ENCODE data around the gene PROX1.

The PROX1 gene

DNA sequence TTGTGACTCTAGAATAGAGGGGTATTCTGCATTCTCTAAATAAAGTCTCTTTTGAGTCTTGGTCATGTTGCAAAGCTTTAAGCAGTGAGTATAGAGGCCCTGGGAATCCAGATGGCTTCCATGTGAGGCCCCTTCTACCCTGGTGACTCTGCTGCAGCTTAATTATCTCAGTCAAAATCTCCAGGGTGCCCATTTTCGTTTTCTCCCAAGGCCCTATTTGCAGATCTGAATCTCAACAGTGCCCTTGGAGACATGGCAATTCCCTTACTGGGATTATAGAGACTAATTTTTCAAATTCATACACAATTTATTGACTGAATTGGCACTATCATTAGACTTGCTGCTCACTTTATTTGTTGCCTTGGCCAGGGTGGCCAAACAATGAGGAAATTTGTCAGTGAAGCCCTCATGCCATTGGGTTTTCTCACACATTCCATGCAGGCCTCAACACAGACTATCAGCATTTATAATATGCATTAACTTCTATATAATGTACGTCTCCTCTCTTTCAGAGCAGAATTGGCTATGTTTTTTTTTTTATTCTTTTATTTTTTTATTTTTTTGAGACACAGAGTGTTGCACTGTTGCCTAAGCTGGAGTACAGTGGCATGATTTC lies 35.1 kb downstream of the PROX1 start:
- DNase-seq (ENCODE audit: low read depth) = no peak

DNA sequence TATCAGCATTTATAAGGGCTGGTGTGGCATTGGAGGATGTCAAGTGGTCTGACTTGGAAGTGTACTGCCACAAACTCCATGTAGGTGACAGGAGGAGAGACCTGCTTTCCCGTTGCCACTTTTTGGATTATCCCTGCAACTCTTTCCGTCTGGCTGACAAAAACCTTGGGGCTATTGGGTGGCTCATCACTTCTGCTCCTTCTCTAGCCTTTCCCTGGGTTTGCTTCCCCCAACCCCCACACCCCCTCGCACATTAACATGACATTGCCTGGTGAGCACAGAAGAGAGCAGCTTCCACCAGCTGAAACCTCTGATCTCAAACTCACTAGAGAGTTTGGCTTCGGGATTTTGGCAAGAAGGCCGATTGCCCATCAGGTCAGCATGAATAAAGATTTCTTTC lies 39.2 kb downstream of the PROX1 start:
- no peak for DNase-seq (ENCODE audit: low read depth)

DNA sequence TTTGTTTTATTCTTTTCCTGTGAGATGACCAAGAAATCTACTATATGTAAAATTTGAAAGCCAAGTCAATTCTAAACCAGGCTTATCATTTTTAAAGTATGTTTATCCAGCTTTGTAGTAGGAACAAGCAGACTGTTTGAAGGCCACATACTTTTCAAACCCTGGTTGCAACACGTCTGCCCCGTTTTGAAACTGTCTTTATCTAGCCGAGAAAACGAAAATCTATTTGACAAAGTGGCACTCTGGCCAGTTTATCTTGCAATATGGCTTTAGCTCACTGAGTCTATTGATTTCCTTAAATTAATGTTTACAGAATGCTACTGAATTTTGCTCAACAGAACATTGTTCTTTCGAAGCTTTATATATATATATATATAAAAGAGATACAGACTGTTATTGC lies 39.7 kb downstream of the PROX1 start:
- no peak for DNase-seq (ENCODE audit: low read depth)

DNA sequence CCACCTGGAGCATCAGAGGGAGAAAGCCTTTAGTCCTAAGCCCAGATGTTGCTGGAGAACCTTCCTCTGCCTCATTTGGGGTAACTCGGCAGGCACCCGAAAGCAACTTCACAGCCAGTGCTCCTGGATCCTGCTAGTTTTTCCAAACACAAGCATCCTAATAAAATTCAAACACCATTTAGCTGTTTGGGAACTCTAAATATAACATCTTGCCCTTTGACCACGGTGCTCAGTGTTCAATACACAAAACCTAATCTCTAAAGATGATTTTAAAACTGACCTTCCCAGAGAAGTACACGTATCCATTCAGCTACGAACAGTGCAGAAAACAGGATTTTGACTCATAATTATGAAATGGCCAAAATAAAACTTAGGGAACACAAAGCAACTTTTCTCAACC lies 40.3 kb downstream of the PROX1 start:
- no peak for DNase-seq (ENCODE audit: low read depth)

DNA sequence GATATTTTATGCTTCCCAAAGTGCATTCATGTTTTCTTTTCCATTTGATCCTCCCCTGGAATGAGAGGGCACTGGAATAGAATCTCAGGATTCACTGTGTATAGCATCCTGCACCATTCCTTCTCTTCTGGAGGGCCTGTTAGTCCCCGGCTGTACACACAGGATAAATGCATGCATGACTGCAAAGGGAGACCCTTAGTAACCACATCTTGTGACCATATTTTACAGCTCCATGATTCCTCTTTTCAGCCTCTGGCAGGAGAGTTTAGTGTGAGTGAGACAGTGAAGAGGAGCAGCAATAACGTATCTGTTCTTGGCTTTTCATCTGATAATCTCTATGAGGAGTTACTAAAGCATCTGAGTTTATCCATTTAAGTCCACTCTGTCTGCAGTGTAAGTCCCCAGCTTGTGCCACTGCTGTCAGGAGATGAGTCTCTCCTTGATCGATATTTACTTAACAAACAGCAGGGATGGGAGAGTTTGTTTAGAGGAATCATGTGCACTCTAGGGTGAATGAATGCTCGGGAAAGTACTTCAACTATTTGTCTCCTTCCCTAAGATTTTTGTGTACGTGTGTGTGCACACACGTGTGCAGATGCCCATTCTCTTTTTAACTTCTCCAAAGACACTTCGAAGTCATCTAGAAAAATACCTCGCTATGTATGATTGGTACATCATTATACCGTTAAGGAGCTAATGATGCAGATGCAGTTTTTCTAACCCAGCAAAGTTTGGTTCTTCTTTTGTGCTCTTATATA lies 41.1 kb downstream of the PROX1 start:
- no peak for DNase-seq (ENCODE audit: low read depth)

DNA sequence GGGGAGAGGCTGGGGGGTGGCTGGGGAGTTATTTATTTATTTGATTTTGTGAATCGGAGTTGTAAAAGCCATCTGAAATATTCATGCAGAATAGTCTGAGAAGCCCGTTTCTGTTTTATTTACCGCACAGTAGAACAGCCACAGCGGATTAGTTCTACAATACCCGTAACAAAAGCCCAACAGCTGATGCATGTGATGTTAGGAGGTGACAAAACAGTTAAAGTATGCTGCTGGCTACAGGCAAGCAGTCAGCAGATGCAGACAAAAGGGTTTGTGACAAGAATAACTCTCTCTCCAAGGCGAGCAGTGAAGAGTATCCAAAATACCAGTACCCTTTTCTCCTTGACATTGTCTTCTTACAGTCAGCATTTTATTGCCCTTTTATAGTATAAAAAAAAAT lies 42.0 kb downstream of the PROX1 start:
- no peak for DNase-seq (ENCODE audit: low read depth)

DNA sequence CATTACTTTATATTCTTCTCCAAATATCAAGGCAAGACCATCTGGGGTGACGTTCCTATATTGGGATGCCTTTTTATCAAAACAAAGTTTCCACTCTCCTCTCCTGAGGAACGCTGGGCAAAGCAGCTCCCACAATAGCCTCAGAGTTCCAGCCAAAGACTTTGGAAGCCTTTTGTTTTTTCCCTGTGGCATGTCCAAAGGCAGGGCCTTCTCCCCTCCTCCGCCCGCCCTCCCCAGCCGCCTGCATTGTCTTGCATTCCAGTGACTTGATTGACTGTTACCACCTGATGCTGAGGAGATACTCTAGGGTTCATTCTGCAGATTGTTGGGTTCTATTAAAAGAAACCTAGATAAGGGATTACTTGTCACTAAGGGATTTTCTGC lies 43.5 kb downstream of the PROX1 start:
- no peak for DNase-seq (ENCODE audit: low read depth)

DNA sequence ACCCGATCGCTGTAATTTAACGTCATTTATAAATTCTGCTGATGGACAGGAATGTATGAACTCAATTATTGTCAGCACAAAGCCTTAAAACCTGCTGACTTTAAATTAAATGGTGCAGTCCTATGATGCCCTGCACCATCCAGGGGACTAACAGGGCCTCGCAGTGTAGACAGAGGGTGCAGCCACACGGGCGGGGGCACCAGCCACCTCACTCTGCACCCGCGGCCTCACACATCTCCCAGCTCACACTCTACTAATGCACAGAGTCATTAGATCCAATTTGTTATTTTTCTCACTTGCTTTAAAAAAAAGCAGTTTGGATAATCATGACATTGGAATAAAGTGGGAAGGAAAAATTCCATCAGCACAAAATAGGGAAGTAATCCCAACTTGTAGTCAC lies 49.7 kb downstream of the PROX1 start:
- DNase-seq (ENCODE audit: low read depth) = no peak

DNA sequence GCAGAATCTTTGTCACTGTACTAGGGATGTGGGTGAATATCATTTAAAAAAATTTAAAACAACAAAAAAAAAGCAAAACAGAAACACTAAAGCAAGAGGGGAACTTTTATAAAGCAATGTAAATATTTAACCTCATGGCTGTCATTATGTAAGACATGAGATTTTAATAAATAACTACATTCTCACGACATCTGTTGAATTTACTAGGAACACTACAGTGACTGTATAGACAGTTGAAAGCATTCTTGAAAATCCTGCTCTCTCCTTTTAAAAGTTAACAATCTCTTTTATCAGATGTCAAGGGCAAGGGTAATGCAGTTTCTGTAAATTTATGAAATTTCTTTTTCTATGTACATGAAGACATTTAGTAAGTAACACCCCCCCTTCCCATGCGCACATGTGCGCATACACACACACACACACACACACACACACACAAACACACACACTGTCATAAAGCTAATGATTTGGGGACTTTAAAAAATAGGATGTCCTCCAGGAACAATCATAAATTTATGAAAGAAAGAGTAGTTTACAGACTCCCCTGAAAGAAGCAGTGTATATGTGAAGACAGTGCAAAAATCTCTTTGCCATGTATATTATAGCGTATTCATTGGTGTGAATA lies 51.7 kb downstream of the PROX1 start:
- no peak for DNase-seq (ENCODE audit: low read depth)

DNA sequence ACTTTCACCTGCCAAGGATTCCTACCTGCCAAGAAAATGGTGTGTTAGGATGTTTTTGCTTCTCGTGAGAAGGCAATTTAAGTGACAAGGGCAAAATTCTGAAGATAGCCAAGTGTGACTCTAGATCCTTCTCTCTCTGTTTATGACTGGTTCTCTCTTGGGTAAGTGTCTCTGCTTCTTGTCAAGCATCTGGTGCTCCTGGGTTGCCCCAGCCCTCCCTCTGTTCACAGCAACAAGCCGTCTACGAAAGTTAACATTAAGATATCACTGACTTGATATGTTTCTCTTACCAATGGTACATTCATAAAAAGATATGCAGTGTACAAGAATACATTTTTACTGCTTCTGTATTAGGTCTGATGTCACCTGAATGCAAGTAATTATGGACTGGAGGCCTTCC lies 55.4 kb downstream of the PROX1 start:
- DNase-seq (ENCODE audit: low read depth) = no peak

DNA sequence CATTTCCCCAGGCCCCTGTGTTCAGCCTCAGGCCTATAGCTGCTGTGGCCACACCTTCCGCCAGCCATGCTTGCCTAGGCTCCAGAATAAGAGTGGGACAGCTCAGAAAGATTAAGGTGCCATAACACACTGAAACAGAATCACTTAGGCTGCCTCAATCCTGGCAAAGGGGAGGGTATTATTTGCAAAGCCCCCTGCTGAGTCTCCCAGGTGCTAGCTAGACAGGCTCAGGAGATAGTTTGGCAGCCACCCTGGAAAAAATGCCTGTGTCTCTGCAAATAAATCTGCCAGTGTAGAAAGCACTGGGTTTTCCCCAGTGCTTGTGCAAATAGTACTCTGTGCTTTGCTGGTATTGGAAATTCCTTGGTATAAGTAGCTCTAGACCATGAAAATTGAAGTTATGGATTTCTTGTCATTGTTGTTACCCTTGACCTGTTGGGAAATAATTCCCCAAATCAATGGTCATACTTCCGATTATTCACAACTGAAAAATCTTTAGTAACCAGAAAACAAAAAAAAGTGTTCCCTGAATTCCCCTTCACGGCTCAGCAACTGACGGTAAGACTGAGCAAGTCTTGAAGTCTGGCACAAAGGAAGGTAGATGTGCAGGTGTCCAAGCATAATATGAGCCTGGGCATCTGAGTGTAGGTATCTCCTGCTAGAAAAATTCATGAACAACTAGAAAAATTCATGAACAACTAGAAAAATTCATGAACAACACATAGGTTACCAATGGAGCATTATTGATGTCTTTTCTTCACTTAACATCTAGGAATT lies 56.9 kb downstream of the PROX1 start:
- DNase-seq (ENCODE audit: low read depth) = no peak

DNA sequence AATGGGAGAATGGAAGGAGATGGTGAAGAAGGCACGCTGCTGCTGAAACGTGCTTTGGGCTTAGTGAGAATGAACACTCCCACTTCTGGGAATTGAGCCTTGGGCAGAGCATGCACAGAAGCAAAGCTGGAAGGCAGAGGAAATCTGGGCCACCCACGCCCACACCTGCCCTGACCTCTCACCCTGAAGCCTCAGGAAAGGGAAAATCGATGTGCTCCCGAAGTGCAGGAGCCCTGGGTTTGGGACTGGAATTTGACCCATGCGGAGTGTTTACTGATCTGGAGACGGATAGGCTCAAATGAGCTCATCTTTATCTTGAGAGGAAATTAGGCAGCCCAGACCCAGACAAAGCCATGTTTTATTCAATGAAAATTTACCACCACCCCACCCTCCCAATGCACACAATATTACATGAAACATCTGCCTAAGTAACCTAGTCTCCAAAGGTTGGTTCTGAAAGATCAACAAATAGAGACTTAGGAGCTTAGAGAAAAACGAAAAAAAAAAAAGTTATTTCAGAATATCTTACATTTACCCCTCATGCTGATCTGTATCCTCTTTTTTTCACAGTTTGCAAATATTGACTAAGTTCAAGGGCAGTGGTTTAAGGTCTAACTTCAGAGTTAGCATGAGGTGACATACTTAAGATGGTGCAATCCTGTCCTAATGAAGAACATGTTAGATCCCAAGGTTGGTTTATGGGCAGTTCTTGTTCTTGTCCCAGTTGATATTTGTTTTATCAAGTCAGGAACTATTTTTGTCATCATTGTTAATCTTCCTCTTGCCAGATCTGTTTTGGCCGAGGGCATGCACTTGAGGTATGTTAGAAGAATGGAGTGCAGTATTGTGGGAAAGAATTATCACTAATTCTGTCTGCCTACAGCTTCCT lies 63.0 kb downstream of the PROX1 start:
- DNase-seq (ENCODE audit: low read depth) = no peak

DNA sequence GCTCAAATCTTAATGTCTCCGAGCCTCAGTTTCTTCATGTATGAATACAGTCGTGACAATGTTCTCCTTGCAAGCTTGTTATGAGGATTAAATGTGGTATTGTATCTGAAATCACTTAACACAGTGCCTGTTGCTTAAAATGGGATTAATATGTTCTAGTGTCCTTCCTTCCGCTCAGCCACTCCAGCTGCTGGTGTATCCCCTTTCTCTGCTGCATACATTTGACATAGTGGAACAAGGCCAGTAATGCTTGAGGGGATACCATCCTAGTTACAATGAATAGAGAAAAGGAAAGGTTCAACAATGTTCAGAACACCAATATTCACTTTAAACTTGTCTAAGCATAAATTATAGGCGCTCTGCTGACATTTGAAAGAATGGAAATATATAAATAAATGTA lies 64.0 kb downstream of the PROX1 start:
- no peak for DNase-seq (ENCODE audit: low read depth)

DNA sequence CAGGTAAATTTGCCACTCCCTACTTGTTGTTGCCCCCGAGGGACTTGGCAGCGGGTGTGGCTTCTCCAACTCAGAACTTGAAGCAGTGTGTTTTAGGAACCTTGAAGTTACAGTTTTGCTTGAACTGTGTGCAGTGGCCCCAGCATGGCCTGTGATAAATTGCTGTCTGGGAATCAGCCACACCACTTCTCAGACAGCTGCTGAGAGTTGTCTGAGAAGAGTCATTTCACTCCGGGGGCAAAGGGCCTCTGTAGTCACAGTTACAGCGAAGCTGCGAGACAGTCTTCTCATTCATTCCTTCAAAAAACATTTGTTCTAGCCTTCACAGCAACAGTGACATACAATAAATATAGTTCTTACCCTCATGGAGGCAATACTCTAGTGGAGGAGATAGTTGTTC lies 70.3 kb downstream of the PROX1 start:
- DNase-seq (ENCODE audit: low read depth) = no peak

DNA sequence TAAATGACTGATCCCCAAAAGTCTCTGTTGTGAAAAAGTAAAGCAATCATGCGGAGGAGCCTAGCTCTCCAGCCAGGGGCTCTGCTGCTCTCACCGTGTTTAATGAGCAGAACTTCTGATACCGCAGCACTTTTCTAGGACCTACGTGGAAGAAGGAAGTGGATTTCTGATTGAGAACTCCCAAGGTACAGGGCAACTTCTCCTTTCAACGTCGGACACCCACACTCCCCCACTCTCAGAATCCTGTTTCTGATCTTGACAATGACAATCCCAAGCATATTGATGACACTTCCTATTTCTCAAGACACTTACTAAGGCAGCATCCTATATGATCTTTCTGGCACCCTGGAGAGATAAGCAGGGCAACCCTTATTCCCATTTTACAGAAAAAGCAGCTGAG lies 78.4 kb downstream of the PROX1 start:
- DNase-seq (ENCODE audit: low read depth) = no peak

DNA sequence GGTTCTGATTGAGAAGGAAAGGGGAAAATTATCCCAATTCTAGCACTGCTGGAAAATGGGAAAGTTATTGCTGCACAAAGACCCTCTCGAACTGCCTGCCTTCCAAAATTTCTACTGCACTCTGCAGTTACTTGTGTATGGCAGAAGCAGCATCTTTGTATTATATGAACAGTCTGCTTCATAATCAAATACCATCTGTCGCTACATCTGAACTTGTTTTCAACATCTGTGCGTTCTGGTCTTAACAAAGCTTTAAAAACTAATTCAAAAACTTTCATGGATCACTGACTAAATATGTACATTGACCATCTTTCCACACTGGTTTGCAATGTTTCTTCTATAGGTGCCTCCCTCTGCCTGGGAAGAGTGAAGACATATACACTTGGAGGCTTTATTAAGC lies 79.2 kb downstream of the PROX1 start:
- DNase-seq (ENCODE audit: low read depth) = no peak

DNA sequence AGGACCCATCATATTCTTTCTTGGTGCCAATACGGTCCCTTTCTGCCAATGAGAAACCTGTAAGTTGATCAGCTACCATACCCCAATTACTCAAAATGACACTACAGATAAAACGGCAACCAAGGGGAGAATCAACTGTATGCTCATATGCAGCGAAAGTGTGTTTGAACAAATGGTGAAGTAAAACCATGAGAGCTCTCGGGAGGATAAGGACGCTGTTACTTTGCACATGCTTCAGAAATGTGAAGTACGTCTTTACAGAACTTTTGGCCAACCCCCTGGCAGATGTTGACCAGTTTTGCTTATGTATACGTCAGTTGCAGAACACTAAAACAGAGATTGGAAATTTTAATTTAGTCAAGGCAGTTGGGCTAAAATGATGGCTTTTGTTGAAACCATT lies 79.6 kb downstream of the PROX1 start:
- DNase-seq (ENCODE audit: low read depth) = no peak

DNA sequence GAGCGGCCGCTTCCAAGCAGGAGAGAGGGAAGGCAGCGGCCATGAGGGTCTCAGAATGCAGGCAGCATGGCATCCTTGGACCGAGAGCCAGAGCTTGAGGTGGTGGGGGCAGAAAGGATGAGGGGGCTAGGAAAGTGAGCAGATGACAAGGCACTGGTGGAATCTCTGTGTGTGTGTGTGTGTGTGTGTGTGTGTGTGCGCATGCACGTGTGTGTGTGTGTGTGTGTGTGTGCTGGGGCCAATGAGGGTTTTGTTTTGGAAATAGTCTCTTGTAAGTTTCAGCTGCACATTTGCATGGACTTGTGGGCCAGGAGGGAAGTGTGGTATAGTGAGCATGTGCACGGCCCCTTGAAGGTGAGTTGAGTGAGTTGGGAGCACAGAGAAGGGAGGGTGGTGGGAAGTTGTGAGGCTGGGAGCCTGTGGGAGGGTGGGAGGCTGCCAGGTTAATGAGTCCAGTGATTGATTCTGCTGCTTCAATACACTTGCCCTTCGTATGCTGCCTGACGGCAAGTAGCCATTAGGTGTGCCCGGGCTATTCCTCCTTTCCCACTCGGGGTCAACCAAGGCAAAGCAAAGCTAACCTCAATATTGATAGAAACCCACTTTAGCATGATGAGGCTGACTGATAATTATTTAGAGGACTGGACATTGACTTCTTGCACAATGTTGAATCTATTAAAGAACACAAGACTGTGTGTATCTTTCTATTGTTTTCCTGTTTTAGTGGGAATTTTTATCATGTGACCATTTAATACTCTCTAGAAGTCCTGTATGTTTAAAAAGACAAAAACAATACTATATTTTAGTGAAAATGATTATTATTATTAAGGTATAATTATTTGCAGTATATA lies 80.3 kb downstream of the PROX1 start:
- no peak for DNase-seq (ENCODE audit: low read depth)

DNA sequence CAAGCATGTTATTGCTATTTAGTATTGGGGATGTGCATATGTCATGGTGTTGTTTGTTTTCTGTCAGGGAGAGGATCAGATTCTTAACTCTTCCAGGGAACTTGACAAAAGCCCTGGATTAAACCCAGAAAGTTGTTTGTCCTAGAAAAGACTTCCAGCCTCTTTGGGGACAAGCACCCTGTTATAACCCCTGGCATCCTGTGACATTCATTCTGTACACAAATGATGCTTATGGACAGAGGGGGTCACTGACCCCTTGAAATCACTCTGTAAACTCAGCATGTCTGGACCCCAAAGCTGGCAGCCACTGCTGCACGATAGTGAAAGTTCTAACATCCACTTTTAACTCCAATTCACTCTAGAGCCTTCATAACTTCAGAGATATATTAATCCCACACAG lies 81.2 kb downstream of the PROX1 start:
- no peak for DNase-seq (ENCODE audit: low read depth)

DNA sequence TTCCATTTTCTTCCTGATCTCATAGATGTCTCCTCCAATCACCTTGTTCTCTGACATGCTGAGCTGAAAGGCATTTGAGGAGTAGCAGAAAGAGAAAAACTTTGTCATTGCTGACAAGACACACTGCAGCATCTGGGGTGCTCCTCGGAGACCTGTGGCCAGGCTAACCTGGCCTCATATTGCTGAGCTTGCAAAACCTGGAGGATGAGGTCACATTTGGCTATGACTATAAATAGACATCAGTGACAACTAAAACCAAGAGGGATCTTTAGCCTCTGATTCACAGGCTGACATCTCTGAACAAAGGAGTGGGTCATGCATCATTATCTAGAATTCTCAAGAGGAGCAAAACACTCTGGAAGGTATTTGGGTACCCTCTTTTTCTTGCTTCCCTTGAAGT lies 83.7 kb downstream of the PROX1 start:
- DNase-seq (ENCODE audit: low read depth) = no peak
